HEK293 (cell line): Measurements from ENCODE around the gene MXRA8.

Experiments
- CTCF ChIA-PET: fragments of 350-600 bp; formaldehyde crosslinking; extraction: SDS; loops from one replicate; lab custom pipeline; 2021; ENCODE audit warnings: antibody characterized with exemption; lab: Yijun Ruan, JAX
- POLR2A ChIA-PET: fragments of 300-600 bp; formaldehyde crosslinking; extraction: SDS; loops from one replicate; lab custom pipeline; 2020; ENCODE audit warnings: antibody characterized with exemption, inconsistent platforms; lab: Yijun Ruan, JAX
- H3K27ac ChIP-seq: fragments of 200-500 bp; sonication (Bioruptor generic); 2 replicates; pipeline ENCODE4 v1.5.1; 2014; ENCODE audit warnings: low read depth, low read length, control low read depth, inconsistent platforms; ENCODE audit errors: extremely low read depth
- H3K36me3 ChIP-seq, 2 experiments: fragments of 200-500 bp in 1 of 2; sonication (Bioruptor generic) in 1 of 2; 1 replicate in 1 of 2; 2 replicates in 1 of 2; pipeline ENCODE4 v1.5.1; 2014 to 2017; ENCODE audit warnings: inconsistent platforms in 2 of 2, low read length in 2 of 2; ENCODE audit not compliant: control insufficient read depth in 2 of 2, insufficient read depth in 1 of 2
- H3K4me1 ChIP-seq: fragments of 200-500 bp; sonication (Bioruptor generic); 2 replicates; pipeline ENCODE4 v1.5.1; 2014; ENCODE audit warnings: mild to moderate bottlenecking, low read length, inconsistent platforms; ENCODE audit not compliant: control insufficient read depth, insufficient read depth
- H3K4me3 ChIP-seq: 2 replicates; pipeline ENCODE4 v1.5.1; 2011; ENCODE audit warnings: low read depth, mild to moderate bottlenecking, control low read depth, low read length, moderate library complexity
- H3K9me3 ChIP-seq: fragments of 200-500 bp; sonication (Bioruptor generic); 2 replicates; pipeline ENCODE4 v1.5.1; 2014; ENCODE audit warnings: low read depth, low read length, inconsistent platforms; ENCODE audit not compliant: control insufficient read depth, insufficient read depth
- IKZF3 ChIP-seq: fragments of 450-650 bp; IDR thresholded peaks from 2 replicates; pipeline ENCODE4 v1.5.0; 2018; ENCODE audit warnings: missing biosample characterization, mild to moderate bottlenecking, missing genetic modification characterization, moderate library complexity
- KLF1 ChIP-seq: fragments of 450-650 bp; formaldehyde crosslinking; IDR thresholded peaks from 2 replicates; pipeline ENCODE4 v1.5.1; 2016; ENCODE audit warnings: missing biosample characterization, missing genetic modification characterization
- KLF17 ChIP-seq: fragments of 450-650 bp; formaldehyde crosslinking; IDR thresholded peaks from 2 replicates; pipeline ENCODE4 v1.5.1; 2016; ENCODE audit warnings: missing biosample characterization, missing genetic modification characterization
- PBX3 ChIP-seq: sonication (generic); formaldehyde crosslinking; IDR thresholded peaks from 2 replicates; pipeline ENCODE4 v1.8.1; 2022; ENCODE audit warnings: mild to moderate bottlenecking, moderate library complexity, missing genetic modification reagents
- ZBTB17 ChIP-seq: fragments of 450-650 bp; formaldehyde crosslinking; IDR thresholded peaks from 2 replicates; pipeline ENCODE4 v1.5.1; 2016; ENCODE audit warnings: missing biosample characterization, missing genetic modification characterization
- ZNF596 ChIP-seq: fragments of 450-650 bp; IDR thresholded peaks from 2 replicates; pipeline ENCODE4 v1.5.0; 2018; ENCODE audit warnings: missing biosample characterization, mild to moderate bottlenecking, missing genetic modification characterization, moderate library complexity
- ZNF623 ChIP-seq: fragments of 450-650 bp; formaldehyde crosslinking; IDR thresholded peaks from 2 replicates; pipeline ENCODE4 v1.5.1; 2016; ENCODE audit warnings: missing biosample characterization, missing genetic modification characterization
- ZNF624 ChIP-seq: fragments of 450-650 bp; formaldehyde crosslinking; IDR thresholded peaks from 2 replicates; pipeline ENCODE4 v1.5.1; 2017; ENCODE audit warnings: missing biosample characterization, missing genetic modification characterization
- ZSCAN16 ChIP-seq: fragments of 450-650 bp; formaldehyde crosslinking; IDR thresholded peaks from 2 replicates; pipeline ENCODE4 v1.5.1; 2016; ENCODE audit warnings: missing biosample characterization, missing genetic modification characterization
- ZSCAN23 ChIP-seq: fragments of 450-650 bp; formaldehyde crosslinking; IDR thresholded peaks from 2 replicates; pipeline ENCODE4 v1.5.1; 2016; ENCODE audit warnings: missing biosample characterization, missing genetic modification characterization
- TF ChIP-seq, protein P1 (sequence below): fragments of 450-650 bp; formaldehyde crosslinking; IDR thresholded peaks from 2 replicates; pipeline ENCODE4 v1.5.1; 2016; ENCODE audit warnings: missing biosample characterization, missing genetic modification characterization
- TF ChIP-seq, protein P2 (sequence below): fragments of 450-650 bp; formaldehyde crosslinking; IDR thresholded peaks from 2 replicates; pipeline ENCODE4 v1.5.1; 2017; ENCODE audit warnings: missing biosample characterization, missing genetic modification characterization
- TF ChIP-seq, protein P3 (sequence below): fragments of 450-650 bp; formaldehyde crosslinking; IDR thresholded peaks from 2 replicates; pipeline ENCODE4 v1.5.1; 2016; ENCODE audit warnings: missing biosample characterization, missing genetic modification characterization

Gene MXRA8

DNA sequence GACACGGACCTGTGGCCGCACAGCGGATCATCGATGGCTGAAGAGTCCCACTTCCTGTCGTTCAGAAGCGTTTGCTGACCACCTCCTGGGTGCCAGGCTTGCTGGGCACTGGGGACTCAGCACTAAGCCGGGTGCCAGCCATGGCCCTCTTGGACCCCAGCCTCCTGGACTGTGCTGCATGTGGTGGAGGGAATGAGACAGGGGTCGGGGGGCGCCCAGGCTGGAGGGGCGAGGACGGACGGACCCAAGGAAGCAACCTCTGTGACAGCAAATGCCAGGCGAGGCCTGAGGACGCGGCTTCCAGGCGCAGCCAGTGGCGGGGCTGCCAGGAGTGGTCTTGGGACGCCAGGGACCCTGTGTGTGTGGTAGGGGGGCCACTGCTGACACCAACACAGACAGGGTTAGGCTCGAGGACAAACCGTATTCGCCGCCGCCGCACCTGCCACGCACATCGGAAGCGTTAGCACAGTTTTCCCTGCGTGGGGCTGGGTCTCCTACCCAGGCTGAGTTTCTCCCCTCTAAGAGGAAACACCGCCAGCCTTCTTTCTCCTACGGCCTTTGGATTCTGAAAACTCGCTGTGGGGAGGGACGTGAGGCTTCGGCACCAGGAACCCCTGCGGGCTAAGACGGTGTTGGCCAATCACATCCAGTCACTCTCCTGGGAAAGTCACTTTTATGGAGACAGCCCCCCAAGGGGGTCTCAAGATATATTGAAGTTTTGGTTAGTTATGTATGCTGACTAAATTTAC is 3.1 kb upstream of the MXRA8 start:
- no peaks in the 10 kb centered on the region for H3K36me3 ChIP-seq

GRCh38 chr1:1360506-1361169 is 2.3 kb upstream of the MXRA8 start:
- TF ChIP-seq, protein P1, sequence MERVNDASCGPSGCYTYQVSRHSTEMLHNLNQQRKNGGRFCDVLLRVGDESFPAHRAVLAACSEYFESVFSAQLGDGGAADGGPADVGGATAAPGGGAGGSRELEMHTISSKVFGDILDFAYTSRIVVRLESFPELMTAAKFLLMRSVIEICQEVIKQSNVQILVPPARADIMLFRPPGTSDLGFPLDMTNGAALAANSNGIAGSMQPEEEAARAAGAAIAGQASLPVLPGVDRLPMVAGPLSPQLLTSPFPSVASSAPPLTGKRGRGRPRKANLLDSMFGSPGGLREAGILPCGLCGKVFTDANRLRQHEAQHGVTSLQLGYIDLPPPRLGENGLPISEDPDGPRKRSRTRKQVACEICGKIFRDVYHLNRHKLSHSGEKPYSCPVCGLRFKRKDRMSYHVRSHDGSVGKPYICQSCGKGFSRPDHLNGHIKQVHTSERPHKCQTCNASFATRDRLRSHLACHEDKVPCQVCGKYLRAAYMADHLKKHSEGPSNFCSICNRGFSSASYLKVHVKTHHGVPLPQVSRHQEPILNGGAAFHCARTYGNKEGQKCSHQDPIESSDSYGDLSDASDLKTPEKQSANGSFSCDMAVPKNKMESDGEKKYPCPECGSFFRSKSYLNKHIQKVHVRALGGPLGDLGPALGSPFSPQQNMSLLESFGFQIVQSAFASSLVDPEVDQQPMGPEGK (tag by site-specific recombination) = no peak
- TF ChIP-seq, protein P2, sequence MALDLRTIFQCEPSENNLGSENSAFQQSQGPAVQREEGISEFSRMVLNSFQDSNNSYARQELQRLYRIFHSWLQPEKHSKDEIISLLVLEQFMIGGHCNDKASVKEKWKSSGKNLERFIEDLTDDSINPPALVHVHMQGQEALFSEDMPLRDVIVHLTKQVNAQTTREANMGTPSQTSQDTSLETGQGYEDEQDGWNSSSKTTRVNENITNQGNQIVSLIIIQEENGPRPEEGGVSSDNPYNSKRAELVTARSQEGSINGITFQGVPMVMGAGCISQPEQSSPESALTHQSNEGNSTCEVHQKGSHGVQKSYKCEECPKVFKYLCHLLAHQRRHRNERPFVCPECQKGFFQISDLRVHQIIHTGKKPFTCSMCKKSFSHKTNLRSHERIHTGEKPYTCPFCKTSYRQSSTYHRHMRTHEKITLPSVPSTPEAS (tag by site-specific recombination) = peak; percentile 56; the same call in 1 of the 2 replicates
- TF ChIP-seq KLF1 (tag by site-specific recombination) (peak; percentile 32; the same call in 1 of the 2 replicates), ZBTB17 (tag by site-specific recombination) (0 out of 2 replicates have a peak, but pooled peaks have one; percentile 17)
- TF ChIP-seq, all 188 proteins: peak for 3
- Histone ChIP-seq H3K4me1 (no peaks in the 10 kb centered on the region), H3K27ac (no peak overlapping the region), H3K4me3 (no peak overlapping the region), H3K9me3 (no peaks in the 10 kb centered on the region), H3K36me3 (no peaks in the 10 kb centered on the region)
- ChIA-PET POLR2A (no interaction called here), CTCF (interaction anchor here (0.6 kb wide), 1 partner anchor 11 kb away, joined by 3 read pairs; no protein-coding TSS in a partner anchor)

More for the DNA sequence above, 3.1 kb upstream of the MXRA8 start:
- Histone ChIP-seq H3K4me3 (no peak overlapping the region), H3K27ac (0 out of 2 replicates have a peak overlapping the region, but pooled peaks have one; percentile 4), H3K4me1 (no peaks in the 10 kb centered on the region), H3K9me3 (no peaks in the 10 kb centered on the region)
- CTCF ChIA-PET = no interaction called here
- POLR2A ChIA-PET = no interaction called here
- no peak for TF ChIP-seq ZNF623
- TF ChIP-seq KLF17 (tag by site-specific recombination) = no peak
- no peak for TF ChIP-seq ZNF596 (tag by site-specific recombination)
- TF ChIP-seq, protein P3, sequence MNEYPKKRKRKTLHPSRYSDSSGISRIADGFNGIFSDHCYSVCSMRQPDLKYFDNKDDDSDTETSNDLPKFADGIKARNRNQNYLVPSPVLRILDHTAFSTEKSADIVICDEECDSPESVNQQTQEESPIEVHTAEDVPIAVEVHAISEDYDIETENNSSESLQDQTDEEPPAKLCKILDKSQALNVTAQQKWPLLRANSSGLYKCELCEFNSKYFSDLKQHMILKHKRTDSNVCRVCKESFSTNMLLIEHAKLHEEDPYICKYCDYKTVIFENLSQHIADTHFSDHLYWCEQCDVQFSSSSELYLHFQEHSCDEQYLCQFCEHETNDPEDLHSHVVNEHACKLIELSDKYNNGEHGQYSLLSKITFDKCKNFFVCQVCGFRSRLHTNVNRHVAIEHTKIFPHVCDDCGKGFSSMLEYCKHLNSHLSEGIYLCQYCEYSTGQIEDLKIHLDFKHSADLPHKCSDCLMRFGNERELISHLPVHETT (tag by site-specific recombination) = no peak
- no peak for TF ChIP-seq PBX3 (CRISPR knock-in tag)
- TF ChIP-seq ZSCAN23 (tag by site-specific recombination) = no peak
- peak; percentile 83 for TF ChIP-seq ZSCAN16 (tag by site-specific recombination)
- no peak for TF ChIP-seq ZNF624 (tag by site-specific recombination)
- TF ChIP-seq IKZF3 (tag by site-specific recombination) = no peak
